A673 (cell line): Measurements from ENCODE around the gene SLC16A11.

Source experiments
- EZH2 ChIP-seq: fragments of 200-600 bp; sonication (generic); IDR thresholded peaks from 2 replicates; pipeline ENCODE4 v1.6.1; 2017; ENCODE audit warnings: borderline replicate concordance, low read depth, mild to moderate bottlenecking, mixed read lengths, antibody characterized with exemption, low read length; ENCODE audit not compliant: poor library complexity, severe bottlenecking
- TF ChIP-seq, protein P1 (sequence below): fragments of 300-800, 200-600 bp; sonication (generic); conservative IDR thresholded peaks from 2 replicates; pipeline ENCODE4 v1.5.1; 2017; ENCODE audit warnings: low read depth, mild to moderate bottlenecking, antibody characterized with exemption, low read length, moderate library complexity, mixed read lengths

GRCh38 chr17:7016418-7016817 is 27.5 kb downstream of the SLC16A11 start:
- TF ChIP-seq, protein P1, sequence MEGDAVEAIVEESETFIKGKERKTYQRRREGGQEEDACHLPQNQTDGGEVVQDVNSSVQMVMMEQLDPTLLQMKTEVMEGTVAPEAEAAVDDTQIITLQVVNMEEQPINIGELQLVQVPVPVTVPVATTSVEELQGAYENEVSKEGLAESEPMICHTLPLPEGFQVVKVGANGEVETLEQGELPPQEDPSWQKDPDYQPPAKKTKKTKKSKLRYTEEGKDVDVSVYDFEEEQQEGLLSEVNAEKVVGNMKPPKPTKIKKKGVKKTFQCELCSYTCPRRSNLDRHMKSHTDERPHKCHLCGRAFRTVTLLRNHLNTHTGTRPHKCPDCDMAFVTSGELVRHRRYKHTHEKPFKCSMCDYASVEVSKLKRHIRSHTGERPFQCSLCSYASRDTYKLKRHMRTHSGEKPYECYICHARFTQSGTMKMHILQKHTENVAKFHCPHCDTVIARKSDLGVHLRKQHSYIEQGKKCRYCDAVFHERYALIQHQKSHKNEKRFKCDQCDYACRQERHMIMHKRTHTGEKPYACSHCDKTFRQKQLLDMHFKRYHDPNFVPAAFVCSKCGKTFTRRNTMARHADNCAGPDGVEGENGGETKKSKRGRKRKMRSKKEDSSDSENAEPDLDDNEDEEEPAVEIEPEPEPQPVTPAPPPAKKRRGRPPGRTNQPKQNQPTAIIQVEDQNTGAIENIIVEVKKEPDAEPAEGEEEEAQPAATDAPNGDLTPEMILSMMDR = no peak
- no peak for TF ChIP-seq EZH2
